ENCODE results near the gene PRKCB. TPM values are rescaled to one million over a fixed set of nuclear protein-coding genes. Genes with fewer than 3 reads are reported as not detected.

Gene PRKCB
- total and polyA plus RNA-seq, 2 experiments from 2014 or later = 0.70 to 0.92 TPM

DNA sequence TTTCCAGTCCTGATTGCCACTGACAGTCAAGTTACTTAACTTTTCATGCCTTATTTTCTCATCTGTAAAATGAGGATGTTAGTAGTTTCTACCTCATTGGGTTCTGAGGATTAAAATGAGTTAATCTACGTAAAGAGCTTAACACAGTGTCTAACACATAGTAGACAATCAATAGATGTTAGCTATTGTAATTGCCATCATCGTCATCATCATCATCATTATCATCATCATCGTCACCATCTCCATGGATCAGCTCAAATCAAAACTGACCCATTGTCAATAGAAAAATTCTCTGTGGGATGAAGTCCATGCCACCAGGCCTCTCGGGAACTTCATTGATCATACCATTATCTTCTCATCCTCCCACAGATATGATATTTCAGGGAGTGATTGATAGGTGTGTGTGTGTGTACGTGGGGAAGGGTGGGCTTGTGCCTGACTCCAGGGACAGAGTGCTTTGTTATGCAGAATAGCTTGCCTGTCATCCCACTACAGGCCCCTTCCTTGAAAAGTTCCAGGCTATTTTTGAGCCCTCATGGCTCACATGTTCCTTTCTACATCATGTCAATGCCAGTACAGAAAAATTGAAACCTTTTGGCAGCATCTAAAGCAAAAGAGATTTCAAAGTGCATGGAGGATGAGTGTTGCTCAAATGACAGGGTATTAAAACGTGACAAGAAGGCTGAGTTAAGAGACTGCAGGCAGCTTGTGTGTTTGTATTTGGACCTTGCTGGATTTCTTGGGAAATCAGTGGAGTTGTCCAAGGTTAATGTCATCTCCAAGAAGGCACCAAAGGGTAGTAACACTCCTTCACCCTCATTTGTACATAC is 133.9 kb downstream of the PRKCB start:
- H3K27me3 ChIP-seq = no peaks in the 10 kb centered on the region
- H3K79me2 ChIP-seq = no peaks in the 10 kb centered on the region

GRCh38 chr16:23974223-23974622 is 138.4 kb downstream of the PRKCB start:
- peak; percentile 32 for DNase-seq (ENCODE audit: low spot score)
- WGBS (ENCODE audit: low lambda C conversion rate, missing lambda C conversion rate) = 32% methylated on average over 4 of the region's 4 CpGs
- Histone ChIP-seq H3K4me1 (ENCODE audit: insufficient read depth) (no peaks in the 10 kb centered on the region), H3K4me2 (no peak overlapping the region), H3K9me3 (ENCODE audit: low read depth) (no peaks in the 10 kb centered on the region), H3K79me2 (no peaks in the 10 kb centered on the region), H4K20me1 (ENCODE audit: insufficient read depth, poor library complexity, severe bottlenecking) (no peaks in the 10 kb centered on the region), H2AFZ (no peak overlapping the region), H3K4me3 (no peak overlapping the region), H3K36me3 (replicated peaks; ENCODE audit: insufficient read depth, low read depth) (no peaks in the 10 kb centered on the region), H3K9me2 (replicated peaks; ENCODE audit: insufficient read depth) (no peaks in the 10 kb centered on the region), H3K27ac (no peak overlapping the region), H3K27me3 (no peaks in the 10 kb centered on the region)
- TF ChIP-seq CTCF (IDR thresholded peaks at IDR 0.05; ENCODE audit: poor library complexity) (no peak), EZH2 (IDR thresholded peaks at IDR 0.05; ENCODE audit: borderline replicate concordance) (no peak), EZH2phosphoT487 (IDR thresholded peaks at IDR 0.05; ENCODE audit: low read depth, severe bottlenecking, unreplicated experiment) (no peak)

More for the DNA sequence above, 133.9 kb downstream of the PRKCB start:
- no peak for TF ChIP-seq CTCF (IDR thresholded peaks at IDR 0.05; ENCODE audit: poor library complexity)
- no peak for TF ChIP-seq EZH2 (IDR thresholded peaks at IDR 0.05; ENCODE audit: borderline replicate concordance)
- TF ChIP-seq EZH2phosphoT487 (IDR thresholded peaks at IDR 0.05; ENCODE audit: low read depth, severe bottlenecking, unreplicated experiment) = no peak
- H3K27ac ChIP-seq = no peak overlapping the region
- H2AFZ ChIP-seq = no peak overlapping the region
- H3K36me3 ChIP-seq (replicated peaks; ENCODE audit: insufficient read depth, low read depth) = no peaks in the 10 kb centered on the region
- no peak for DNase-seq (ENCODE audit: low spot score)
- H3K4me2 ChIP-seq = no peak overlapping the region
- no peak overlapping the region for H3K4me3 ChIP-seq
- no peaks in the 10 kb centered on the region for H3K9me3 ChIP-seq (ENCODE audit: low read depth)
- H3K4me1 ChIP-seq (ENCODE audit: insufficient read depth) = no peaks in the 10 kb centered on the region
- no peaks in the 10 kb centered on the region for H3K9me2 ChIP-seq (replicated peaks; ENCODE audit: insufficient read depth)
- 70% methylated on average over 6 of the region's 6 CpGs for WGBS (ENCODE audit: low lambda C conversion rate, missing lambda C conversion rate)
- no peaks in the 10 kb centered on the region for H4K20me1 ChIP-seq (ENCODE audit: insufficient read depth, poor library complexity, severe bottlenecking)

DNA sequence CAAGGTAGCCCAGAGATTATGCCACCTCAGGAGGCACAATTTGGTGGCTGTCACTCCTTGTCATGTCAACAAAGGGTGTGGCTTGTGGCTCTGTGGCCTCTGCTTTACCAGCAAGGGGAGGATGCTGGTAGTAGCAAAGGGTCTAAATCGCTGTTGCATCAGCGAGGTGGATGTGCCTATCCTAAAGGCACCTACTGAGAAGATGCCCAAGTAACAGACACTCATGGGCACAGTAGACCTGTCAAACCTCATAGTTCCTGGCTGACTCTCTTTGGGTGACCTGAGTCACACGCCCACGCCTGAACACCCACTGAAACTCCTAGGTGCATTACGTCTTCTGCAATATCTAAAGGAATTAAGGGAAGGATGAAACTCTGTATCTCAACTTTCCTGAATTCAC is 139.5 kb downstream of the PRKCB start:
- H3K9me3 ChIP-seq (ENCODE audit: low read depth) = no peaks in the 10 kb centered on the region
- no peak overlapping the region for H3K4me3 ChIP-seq
- TF ChIP-seq EZH2 (IDR thresholded peaks at IDR 0.05; ENCODE audit: borderline replicate concordance) = no peak
- TF ChIP-seq EZH2phosphoT487 (IDR thresholded peaks at IDR 0.05; ENCODE audit: low read depth, severe bottlenecking, unreplicated experiment) = no peak
- no peak for TF ChIP-seq CTCF (IDR thresholded peaks at IDR 0.05; ENCODE audit: poor library complexity)
- H3K79me2 ChIP-seq = no peaks in the 10 kb centered on the region
- H3K27me3 ChIP-seq = no peaks in the 10 kb centered on the region
- no peak overlapping the region for H3K27ac ChIP-seq
- no peaks in the 10 kb centered on the region for H3K4me1 ChIP-seq (ENCODE audit: insufficient read depth)
- no peak for DNase-seq (ENCODE audit: low spot score)
- H3K9me2 ChIP-seq (replicated peaks; ENCODE audit: insufficient read depth) = no peaks in the 10 kb centered on the region
- no peak overlapping the region for H2AFZ ChIP-seq
- WGBS (ENCODE audit: low lambda C conversion rate, missing lambda C conversion rate) = 95% methylated on average over 5 of the region's 5 CpGs
- no peaks in the 10 kb centered on the region for H4K20me1 ChIP-seq (ENCODE audit: insufficient read depth, poor library complexity, severe bottlenecking)
- H3K4me2 ChIP-seq = no peak overlapping the region
- no peaks in the 10 kb centered on the region for H3K36me3 ChIP-seq (replicated peaks; ENCODE audit: insufficient read depth, low read depth)
